Activated CD4-positive, alpha-beta T cell treated with anti-CD3 and anti-CD28 coated beads, Interleukin-2, amount 50 U/mL, for 1 hour (primary cell): Measurements from ENCODE around the gene NTRK3.

Experiments used
- DNase-seq: peaks from one replicate; pipeline ENCODE4 v3.0.0-alpha.2; 2020

Gene NTRK3

DNA sequence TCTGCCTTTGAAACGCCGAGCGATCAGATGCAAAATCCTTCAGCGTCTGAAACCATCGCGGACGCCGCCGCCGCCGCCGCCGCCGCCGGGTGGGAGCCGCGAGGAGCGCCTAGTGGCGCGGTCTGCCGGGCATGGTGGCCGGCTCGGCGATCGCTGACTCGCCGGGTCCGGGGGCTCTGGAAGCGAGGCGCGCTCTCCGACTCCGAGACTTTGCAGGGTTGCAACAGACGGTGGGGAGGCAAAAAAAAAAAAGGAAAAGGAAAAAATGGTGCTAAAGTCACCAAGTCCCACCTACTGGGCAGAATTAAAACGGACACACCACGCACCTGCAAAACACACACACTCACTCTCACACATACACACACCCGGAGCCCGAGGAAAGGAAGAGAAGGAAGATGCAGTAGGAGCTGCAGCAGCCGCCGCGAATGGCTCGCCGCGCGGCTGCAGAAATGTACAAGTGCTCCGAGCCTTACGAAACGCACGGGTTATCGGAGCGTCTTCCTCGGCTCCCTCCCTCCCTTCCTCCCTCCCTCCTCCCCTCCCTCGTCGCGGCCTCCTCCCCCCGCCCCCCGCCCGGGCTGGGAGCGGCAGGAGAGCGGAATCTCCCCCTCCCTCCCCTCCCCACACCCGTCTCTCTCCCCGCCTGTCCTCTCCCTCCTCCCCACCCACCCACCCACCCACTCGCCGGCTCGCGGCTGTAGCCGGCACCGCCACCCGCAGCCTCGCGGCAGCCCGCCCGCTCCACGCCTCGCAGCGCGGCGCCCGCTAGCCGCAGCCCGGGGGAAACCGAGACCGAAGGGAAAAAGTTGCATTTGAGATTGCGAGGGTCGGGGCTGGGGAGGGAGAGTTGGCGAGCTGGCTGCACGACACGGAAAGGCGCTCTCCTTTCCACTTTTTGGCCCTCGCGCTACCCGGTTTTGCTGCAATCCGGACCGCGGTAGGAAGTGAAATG, at the start of gene NTRK3:
TSS of gene NTRK3 (minus strand) at position 461 of the 952 bp plus-strand sequence. CDS start 586 bp downstream, outside the sequence.
- DNase-seq, result no peak

DNA sequence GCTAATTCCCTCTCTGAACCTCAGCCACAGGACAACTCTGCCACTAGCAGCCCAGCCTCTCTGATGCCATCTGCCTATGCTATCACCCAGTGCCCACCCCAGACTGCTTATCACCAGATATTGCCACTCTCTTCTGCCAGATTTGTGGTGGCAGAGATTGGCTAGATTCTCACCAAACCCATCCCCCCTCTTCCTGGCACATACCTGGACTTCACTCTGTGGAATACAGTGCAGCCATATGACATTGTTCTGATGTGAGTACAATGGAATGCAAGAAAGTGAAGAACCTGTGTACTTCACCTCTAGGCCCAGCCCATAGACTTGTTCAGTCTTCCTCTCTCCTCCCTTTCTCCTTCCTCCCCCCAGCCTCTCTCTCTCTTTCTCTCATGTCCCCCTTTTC, 46.9 kb upstream of the NTRK3 start:
- DNase-seq, result no peak

DNA sequence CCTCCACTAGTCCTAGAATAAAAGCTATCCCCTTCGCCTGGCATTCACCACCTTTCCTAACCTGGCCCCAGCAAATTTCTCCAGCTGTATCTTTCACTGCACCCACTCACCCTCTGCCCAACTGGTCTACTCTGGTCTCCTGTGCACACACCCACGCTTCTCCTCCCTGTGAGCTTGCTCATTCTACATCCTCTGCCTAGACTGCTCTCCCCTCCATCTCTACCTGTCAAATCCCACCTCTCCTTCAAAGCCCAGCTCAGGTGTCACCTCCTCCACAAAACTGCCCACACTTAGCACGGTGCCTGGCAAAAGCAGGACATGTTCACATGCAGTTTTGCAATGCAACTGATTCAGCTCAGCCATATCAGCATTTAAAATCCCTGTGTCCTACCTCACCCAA, 45.8 kb upstream of the NTRK3 start:
- DNase-seq, result no peak

DNA sequence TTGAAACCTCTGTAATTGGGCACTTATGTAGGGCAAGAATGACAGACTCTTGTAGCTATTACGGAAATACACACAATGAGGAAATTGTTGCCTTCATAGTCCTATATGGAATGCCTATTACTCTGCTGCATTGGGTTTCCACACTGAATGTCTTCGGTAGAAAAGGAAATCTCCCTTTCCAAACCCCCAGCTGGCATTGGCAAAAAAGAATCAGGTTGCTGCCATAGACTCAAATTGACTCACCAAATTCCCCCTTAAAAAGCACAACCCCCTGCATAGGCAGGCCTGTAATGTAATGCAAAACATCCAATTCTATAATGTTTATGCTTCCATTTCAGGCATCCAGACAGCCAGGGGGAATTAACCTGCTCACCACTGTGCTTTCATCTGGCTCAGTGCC, 44.8 kb upstream of the NTRK3 start:
- DNase-seq, result no peak

DNA sequence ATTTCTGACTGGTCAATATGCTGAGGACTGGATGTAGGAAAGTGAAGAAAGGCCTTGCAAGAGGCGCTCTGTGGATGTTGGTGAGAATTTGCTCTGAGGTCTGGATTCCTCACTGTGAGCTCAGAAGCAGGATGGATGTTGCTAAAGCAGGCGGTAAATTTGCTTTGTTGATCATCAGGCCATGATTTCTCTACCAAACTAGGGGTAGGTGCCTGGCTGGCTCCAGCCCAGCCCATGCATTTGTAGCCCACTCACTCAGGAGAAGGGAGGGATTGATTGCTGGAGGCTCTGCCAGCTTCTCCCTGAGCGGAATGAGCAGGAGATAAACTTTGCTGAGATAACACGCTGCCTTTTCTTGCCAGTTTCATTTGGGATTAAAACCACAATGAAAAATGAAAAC, 44.3 kb upstream of the NTRK3 start:
- no peak for DNase-seq

DNA sequence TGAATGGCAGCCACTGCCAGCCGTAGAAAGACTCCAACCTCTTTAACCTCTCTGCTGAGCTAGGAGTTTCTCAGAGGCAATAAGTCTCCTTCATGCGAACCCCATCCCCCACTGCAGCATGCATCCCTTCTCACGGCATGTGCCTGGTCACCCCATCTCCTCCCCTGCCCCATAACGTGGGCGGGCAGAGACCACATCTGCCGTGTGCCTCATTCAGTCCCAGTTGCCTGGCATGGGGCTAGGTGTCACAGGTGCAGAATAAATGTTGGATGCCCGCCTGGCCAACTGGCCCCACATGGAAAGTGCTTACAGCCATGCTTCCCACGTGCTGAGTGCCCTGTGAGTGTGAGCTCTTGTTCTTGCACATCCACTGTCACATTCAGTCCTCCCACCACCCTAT, 43.5 kb upstream of the NTRK3 start:
- DNase-seq, result no peak

DNA sequence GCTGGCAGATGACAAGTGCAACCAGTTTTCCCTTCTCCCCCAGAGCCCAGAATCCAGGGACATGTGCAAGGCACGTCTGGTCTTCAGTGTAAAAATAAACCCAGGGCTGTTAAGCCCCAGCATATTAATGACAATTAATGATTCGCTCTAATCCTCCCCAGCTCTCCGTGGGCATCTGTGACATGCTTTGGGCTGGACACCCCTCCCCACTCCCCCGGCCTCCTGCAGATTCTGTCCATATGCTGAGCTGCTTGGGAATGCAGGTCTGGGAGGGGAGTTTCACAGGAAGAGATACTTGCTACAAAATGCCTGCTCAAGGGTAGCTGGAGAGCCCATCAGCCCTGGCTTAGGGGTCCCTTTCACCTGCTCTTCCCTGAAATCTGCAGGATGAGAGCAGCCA, 43.0 kb upstream of the NTRK3 start:
- no peak for DNase-seq

DNA sequence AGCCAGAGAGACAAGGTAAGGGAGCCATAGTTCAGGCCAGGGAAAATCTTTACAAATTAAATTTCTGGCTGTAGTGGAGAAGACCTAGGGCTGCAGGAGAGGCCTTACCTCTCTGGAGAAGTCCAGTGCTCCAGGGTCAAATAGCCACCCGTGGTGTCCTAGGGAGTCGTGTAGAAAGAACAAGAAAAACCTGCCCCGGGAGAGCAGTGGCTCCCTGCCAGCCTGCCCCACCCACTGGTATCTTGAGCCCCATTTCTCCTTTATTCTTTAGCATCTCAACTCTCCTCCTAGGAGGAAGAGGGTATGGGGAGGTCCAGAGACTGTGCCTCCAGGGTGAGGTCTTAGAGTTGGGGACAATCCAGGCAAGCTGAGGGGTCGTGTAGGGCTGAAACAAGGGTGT, 32.1 kb upstream of the NTRK3 start:
- DNase-seq, result no peak

DNA sequence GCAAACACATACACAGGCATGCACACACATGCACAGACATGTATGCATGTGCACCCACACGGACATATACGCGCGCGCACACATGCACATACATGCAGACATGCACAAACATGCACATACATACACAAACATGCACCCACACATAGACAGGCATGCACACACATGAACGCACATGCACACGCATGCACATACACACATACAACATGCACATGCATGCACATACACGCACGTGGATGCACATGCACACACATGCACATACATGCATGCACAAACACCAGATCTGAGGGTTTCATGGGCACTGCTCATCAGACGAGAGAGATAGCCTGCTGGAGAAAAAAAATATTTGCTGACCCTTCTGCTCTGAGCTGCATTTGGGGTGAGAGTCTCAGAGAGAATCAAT, 31.7 kb upstream of the NTRK3 start:
- no peak for DNase-seq

DNA sequence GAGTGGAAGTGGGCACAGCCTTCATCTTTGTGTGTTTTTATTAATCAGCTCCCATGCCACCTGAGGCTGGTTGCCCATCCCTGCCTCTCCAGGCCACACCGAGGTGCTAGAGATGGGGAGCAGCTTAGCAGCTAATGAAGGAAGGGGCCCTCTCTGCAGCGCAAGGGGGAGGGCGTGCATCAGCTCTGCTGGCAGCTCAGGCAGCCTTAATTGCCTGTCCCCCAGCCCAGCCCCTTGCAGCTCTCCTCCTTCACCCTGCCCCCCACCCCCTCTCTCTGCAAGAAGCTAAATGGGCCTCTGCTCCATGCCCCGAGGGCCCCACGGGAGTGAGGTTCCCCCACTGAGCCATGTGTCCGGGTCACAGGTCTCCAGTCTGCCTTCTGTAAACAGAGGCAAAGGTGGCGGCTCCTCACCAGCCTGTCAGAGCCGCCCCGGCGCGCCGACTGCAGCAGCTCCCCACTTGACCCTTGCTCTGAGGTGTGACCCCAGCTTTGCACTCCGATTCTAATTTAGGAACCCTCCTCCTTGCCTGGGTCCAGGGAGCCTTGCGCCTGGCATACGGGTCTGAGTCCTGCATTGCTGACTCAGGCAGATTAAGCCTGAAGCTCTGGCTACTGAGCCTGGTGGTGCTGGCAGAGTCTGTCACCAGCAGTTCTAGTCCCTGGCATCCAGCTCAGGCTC, 27.9 kb upstream of the NTRK3 start:
- no peak for DNase-seq

DNA sequence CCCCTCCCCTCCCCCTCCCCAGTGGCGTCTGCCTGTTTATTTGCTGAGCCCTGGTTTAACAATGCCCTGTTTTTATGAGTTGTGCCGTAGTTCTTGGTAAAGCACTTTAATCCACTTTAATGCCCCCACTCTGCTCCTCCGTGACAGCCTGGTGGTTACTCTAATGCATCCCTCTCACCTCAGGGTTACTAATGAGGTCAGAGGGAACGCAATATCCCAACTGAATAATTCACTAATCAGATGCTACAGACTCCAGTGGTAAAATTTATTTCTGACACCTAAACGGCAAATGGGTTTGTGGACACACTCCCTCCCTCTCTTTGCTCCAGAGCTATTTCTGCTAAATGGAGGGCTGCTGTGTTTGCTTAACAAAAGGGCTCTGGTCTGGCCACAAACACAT, 26.1 kb upstream of the NTRK3 start:
- DNase-seq, result no peak

DNA sequence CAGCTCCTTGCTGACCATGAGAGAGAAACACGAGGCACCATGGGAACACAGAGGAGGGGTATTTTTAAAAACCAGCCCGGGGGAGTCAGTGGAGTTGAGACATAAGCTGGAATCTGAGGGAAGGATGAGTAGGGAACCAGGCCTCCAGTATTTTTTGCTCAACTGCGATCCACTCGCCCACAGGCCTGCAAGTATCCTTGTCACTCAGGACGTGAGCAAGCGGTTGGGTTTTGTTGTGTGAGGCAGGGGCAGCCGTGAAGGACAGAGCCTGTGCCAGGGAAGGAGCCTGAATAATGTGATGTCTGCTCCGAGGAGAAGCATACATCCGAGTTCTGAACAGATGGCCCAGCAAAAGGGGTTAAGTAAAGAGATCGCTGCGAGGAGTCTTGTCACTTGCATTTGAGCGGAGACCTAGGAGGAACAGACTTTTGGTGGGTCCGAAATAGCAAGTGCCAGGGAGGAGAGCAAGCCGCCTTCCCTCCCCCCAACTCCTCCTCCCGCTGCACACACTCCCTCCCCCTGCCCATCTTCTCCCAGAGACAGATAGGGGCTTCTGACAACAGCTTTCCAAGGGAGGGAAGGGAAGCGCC, 20.4 kb upstream of the NTRK3 start:
- no peak for DNase-seq

DNA sequence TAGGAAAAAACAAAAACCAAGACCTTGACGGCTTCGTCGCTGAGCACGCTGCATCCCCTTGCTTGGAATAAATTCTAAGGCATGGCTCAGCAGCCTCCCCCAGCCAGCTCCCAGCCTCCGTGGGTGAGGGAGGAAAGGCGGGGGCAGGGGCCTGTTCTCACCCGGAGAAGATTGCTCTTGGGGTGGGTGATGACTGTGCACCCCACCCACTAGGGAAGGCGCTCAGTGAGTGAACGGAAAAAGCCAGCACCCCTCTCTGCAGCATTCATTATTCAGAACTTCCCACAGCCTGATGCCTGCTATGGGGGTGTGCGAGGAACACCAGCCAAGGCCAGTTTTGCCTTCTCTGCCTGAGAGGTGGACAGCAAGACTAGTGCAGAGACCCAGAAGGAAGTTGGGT, 19.3 kb upstream of the NTRK3 start:
- DNase-seq, result no peak

DNA sequence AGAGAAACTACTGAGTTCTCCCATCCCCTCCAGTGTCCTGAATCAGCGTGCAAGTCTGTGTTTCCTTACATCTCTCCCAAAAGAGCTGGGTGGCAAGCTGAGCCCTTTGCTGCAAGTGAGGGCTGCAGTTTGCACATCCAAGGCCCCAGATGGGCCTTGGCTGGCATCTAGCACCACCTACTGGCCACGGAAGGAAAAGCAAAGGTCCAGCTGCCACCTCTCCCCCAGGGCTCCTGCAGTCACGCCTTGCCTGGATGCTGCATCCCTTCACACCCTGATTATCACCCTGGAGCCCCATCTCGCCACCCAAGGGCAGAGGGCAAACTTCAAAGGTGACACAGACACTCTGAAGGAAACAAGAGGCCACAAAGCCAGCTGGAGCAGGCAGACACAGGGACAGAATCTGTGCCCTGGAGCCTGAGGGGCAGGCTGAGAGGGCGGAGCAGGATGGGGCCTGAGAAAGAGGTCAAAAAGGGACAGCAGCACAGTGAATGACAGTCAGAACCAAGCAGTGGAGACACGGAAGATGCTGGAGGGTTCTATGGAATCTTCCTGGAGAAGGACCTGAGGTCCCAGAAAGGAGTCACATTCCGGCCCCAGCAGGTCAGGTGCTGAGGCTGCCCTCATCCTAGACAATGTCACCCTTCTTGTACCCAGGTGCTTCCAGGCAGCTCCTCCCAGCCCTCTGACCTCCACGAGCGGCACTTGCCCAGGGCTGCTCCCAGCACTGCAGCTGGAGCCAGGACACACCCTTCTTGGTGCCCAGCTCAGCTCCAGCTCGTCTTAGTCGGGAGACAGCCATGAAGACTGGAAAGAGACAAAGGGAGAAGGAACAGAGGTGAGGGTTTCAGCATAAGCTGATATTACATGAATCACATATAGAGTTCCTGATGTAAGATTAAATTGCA, 18.3 kb upstream of the NTRK3 start:
- DNase-seq, result peak; percentile 50

DNA sequence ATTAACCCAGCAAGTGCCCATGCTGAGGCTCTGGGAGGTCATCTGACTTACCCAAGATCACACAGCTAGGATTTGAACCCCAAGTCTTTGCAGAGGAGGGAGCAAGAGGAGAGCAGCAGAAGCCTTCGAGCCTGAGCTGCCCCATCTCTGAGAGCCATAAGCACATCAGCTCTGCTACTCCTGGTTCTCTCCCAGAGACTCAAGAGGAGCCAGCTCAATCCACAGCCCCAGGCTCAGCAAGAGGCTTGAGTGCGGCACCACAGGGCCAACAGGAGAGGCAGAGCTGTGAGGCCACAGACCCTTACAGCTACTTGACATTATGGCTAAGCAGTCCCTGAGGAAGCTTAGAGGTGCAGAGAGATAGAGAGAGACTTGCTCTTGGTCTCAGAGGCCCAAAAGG, 15.9 kb upstream of the NTRK3 start:
- no peak for DNase-seq

DNA sequence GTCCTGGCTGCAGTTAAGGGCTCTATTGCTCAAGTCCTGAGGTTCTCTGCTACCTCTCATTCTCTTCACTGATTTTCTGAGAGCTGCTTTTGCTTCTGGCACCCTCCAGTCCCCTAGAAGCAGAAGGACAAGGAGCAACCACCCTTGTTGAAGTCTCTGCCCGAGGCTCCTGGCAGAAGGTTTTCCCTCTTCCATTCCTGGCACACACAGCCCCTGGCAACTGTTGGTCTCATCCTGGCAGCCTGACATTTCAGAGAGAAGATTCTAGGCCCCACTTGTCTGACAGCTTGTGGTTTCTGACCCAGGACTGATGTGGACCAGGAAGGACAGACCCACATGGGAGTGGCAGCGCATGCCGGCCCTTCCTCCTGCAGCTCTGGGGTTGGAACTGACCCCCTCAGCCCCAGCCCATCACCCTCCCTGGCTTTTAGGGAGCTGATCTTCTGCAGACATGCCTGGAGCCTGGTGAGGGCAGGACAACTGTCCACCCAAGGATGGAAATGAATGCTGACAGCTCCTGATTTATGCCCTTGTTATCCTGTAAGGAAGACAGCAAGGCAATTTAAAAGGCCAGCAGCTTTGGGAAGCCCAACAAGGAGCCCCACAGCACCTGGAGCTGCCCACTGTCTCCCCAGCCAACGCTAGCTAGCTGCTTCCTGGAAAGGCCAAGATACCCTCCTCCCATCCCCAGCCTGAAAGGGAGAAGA, 13.0 kb upstream of the NTRK3 start:
- DNase-seq, result no peak

DNA sequence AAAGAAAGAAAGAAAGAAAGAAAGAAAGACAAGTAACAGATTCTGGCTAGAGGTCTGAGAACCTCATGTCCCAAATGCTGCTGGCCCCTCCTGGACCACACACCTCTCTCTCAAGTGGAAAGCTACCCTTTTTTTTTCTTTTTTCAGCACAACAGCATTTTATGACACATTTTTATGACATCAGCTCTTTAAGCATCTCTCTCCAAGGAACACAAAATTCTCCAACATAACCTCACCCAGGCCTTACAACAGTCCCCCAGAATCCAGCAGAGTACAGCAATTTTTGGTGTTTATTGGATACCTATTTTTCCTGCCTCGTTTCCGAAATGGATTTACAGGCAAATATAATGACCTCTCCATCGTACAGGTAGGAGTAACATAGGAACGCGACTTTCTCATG, 11.2 kb upstream of the NTRK3 start:
- DNase-seq, result no peak

DNA sequence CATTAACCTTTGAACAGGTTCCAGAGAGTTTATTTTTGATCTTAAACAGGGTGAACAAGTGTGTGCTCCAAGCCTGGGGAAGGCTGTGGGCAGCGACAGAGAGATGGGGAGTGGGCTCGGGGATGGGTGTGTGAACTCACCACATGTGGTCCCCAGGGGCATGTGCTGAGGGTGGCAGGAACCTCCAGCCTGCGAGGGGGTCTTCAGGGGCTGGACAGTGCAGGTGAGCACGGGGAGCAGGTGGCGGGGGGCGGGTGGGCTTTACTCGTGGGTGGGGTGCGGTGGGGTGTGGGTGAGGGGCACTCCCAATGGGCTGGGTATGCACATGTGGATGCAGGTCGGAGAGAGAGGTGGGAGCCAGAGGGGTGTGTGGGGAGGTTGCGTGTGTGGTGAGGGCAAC, 9.6 kb upstream of the NTRK3 start:
- no peak for DNase-seq

DNA sequence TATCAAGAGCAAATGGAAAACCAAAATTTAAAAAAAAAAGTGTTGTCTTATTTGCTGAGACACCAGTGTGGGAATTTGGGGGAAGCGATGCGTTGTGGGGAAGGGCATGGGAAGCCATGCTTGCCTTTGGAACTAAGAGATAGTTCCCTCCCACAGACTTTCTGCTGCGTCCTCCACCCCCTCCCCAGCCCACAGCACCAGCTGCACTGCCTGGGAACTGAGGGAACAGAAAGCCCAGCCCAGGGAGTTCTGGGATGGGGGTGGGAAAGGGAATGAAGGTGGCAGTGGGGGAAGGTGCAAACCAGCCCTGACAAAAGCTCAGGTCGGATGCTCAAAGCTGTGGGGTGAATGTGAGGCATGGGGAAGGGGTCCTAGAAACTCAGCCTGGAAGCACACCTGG, 8.1 kb upstream of the NTRK3 start:
- no peak for DNase-seq

DNA sequence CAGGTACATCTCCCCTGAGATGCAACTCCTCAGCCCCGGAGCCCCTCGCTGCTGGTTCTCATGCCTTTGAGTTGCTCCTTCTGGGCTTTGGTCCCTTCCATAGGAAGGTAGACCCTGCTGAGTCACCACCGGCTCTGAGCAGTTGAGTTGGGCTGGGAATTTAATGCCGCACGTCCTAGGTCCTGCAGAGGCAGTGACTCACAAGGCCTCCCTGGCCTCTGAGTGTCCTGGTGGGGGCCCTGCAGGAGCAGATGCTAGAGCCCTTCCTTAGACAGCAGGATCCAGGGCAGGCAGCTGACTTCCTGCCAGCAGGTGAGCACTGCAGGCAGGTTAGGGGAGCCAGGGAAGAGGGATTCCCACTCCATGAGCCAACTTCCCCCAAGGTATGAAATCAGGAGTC, 5.5 kb upstream of the NTRK3 start:
- DNase-seq, result no peak

DNA sequence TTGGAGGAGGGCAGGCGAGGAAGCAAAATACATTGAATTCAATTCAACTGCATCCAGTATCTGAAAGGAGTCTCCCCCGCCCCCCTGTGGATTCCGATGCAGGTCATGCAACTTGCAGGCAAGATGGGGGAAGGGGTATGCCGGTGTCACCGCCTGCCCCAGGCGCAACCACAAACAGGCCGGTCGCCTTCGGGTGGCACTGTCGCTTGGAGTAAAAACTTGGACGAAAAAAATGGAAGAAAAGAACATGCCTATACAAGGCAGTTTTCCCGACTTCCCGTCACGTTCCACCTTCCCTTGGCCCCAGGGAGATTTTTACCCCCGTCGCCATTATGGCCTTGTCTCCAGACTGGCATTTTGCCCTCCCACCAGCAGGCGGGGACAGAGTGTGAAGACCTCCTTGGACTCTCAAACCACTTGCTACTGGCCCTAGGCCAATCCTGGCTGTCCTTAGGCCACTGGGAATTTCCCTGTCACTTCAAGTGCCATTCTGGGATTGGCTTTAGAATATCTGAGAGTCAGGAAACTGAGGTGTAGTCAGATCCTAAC, 1.6 kb upstream of the NTRK3 start:
- DNase-seq, result no peak
